Left cardiac atrium (tissue), 4 donors: ENCODE data around the gene CLEC18A. TPM values are rescaled to one million over a fixed set of nuclear protein-coding genes. Genes with fewer than 3 reads are reported as not detected.
"Not testable (repeated sequence)": the region's sequence is repeated elsewhere in the genome, so short reads cannot be mapped to it uniquely, and the experiment has no call there.

Source experiments
- ATAC-seq, 2 donors: fragments of 200-7000 bp; cut with Tn5 transposase; one replicate each; pipeline ENCODE4 v1.9.1; 2020; ENCODE audit warnings: mild to moderate bottlenecking in 2 of 2, moderate library complexity in 2 of 2
- DNase-seq: peaks from one replicate; pipeline ENCODE4 v3.0.0-alpha.2; 2020
- intact Hi-C, 2 donors: fragments of 100-400 bp; cut with DNase I; formaldehyde crosslinking; loops; one replicate each; pipeline versions ENCODE4 v1.14.1 to v1.15.1; 2022 to 2023
- microRNA-seq, 2 donors: library from miRNA; unstranded; fragments of <30 nt; microRNA quantifications; one replicate each; pipeline ENCODE4 v1.2.0, GENCODE V29; 2020
- total RNA-seq, 2 donors: library from RNA; stranded (reverse); fragmentation: NEBNext Ultra II Directional; extraction: Animal tissue kit (Norgen Biotek cat#: 25700); gene quantifications; one replicate each; pipeline ENCODE4 v1.2.1, GENCODE V29; 2021
- donor health status: DM: no; HTN: yes; CAD: no.
- donor health status: DM: no; HTN: yes; CAD: no; lungs with severe emphysema.
- donor health status: DM: yes; HTN: yes; CAD: no.
- donor health status: Dilated cardiomyopathy.

CLEC18A gene
- total RNA-seq, 2 donors from 2014 or later: 0.21 to 0.24 TPM

GRCh38 chr16:70003511-70003910 is 52.4 kb downstream of the CLEC18A start:
- intact Hi-C loops, DNase-seq, ATAC-seq: not testable (repeated sequence)

DNA sequence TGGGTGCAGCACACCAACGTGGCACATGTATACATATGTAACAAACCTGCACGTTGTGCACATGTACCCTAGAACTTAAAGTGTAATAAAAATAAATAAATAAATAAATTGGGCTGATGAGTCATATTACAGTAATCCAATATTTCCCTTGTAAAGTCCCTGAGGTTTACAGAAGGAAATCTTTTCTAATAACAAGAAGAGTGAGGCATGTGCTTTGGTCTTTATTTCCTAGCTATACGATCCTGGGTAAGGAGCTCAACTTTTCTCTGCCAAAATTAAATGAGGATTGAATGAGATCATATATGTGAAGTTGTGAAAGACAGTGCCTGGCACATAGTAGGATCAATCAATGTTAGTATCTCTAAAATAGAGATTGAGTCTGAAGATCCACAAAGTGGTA is 57.5 kb downstream of the CLEC18A start:
- DNase-seq, intact Hi-C loops, ATAC-seq: not testable (repeated sequence)

GRCh38 chr16:70010615-70011014 is 59.5 kb downstream of the CLEC18A start:
- DNase-seq, ATAC-seq, intact Hi-C loops: not testable (repeated sequence)

GRCh38 chr16:70011120-70011519 is 60.0 kb downstream of the CLEC18A start:
- intact Hi-C loops, DNase-seq, ATAC-seq: not testable (repeated sequence)

- ATAC-seq, intact Hi-C loops, DNase-seq: not testable (repeated sequence)
Observed at GRCh38 chr16:70012354-70012753, 61.2 kb downstream of the CLEC18A start.

DNA sequence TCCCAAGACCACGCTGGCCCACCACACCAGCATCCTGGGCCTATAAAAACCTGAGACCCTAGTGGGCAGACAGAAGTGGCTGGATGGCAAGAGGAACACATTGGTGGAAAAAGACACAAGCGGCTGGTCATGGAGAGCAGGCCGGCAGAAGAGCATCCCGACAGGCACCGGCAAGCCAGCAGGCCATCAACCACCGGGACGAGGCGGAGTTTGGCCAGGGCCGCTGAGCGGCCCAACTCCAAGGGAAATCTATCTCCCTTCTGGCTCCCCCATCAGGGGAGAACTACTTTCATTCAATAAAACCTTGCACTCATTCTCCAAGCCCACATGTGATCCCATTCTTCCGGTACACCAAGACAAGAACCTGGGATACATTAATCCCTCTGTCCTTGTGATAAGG is 61.8 kb downstream of the CLEC18A start:
- DNase-seq, intact Hi-C loops, ATAC-seq: not testable (repeated sequence)

Small RNA genes within 50 kb of the gene (microRNA-seq; reads per million reads assigned to microRNA genes)
- 4,761 to 7,888 reads per million in 2 donors for gene MIR140

Other genes with a start within 250 kb of the CLEC18A start
- 10 to 100 TPM; 36.3 to 50.6 TPM for gene NQO1, start 224.8 kb upstream of the CLEC18A start, total RNA-seq
- gene NOB1, start 196.4 kb upstream of the CLEC18A start, total RNA-seq: 10 to 100 TPM; 16.5 to 22.8 TPM
- gene WWP2, start 189.0 kb upstream of the CLEC18A start, total RNA-seq: 10 to 100 TPM; 19.4 to 19.5 TPM
- 10 to 100 TPM; 18.8 to 39.5 TPM for gene PDPR, start 163.0 kb downstream of the CLEC18A start, total RNA-seq
- gene CLEC18C, start 222.5 kb downstream of the CLEC18A start, total RNA-seq: under 1 TPM; 0.24 to 0.73 TPM